Vagina (tissue), 2 donors: ENCODE data around the gene PER2. TPM values are rescaled to one million over a fixed set of nuclear protein-coding genes. Genes with fewer than 3 reads are reported as not detected.

Experiments used
- DNase-seq, 2 donors: peaks; one replicate each; pipeline ENCODE4 v3.0.0-alpha.2; 2017; ENCODE audit errors: extremely low spot score in 2 of 2
- H3K27ac ChIP-seq: fragments of 200-600 bp; sonication (generic); one replicate; pipeline ENCODE4 v1.5.1; 2019
- H3K27me3 ChIP-seq: fragments of 200-600 bp; sonication (generic); one replicate; pipeline ENCODE4 v1.5.1; 2019
- H3K36me3 ChIP-seq, 2 donors: fragments of 200-600 bp; sonication (generic); one replicate each; pipeline ENCODE4 v1.5.1; 2017 to 2019
- H3K4me1 ChIP-seq: fragments of 200-600 bp; sonication (generic); one replicate; pipeline ENCODE4 v1.5.1; 2019
- H3K4me3 ChIP-seq, 2 donors: fragments of 200-600 bp; sonication (generic); 1 replicate in 1 of 2; 2 replicates in 1 of 2; pipeline ENCODE4 v1.5.1; 2016 to 2019
- H3K9me3 ChIP-seq: fragments of 200-600 bp; sonication (generic); one replicate; pipeline ENCODE4 v1.5.1; 2019
- POLR2A ChIP-seq, 2 donors: fragments of 450-650 bp; IDR thresholded peaks; one replicate each; pipeline ENCODE4 v1.6.1; 2017; ENCODE audit warnings: antibody characterized with exemption in 2 of 2, mild to moderate bottlenecking in 2 of 2, moderate library complexity in 2 of 2
- POLR2AphosphoS5 ChIP-seq, 2 donors: sonication (generic); formaldehyde crosslinking; IDR thresholded peaks; one replicate each; pipeline ENCODE4 v1.9.0; 2017; ENCODE audit warnings: antibody characterized with exemption in 2 of 2, mild to moderate bottlenecking in 2 of 2, low read depth in 1 of 2; ENCODE audit not compliant: insufficient read depth in 1 of 2
- intact Hi-C: fragments of 100-400 bp; cut with DNase I; formaldehyde crosslinking; loops from one replicate; pipeline ENCODE4 v1.15.1; 2023
- total RNA-seq: library from RNA; depleted of rRNA; stranded (reverse); fragments of >200 nt; gene quantifications from one replicate; pipeline ENCODE4 v1.2.3, GENCODE V29; 2016
- TF ChIP-seq, protein P1 (sequence below), 3 experiments: fragments of 450-650 bp in 2 of 3; fragments of 200-600 bp in 1 of 3; sonication (generic) in 1 of 3; IDR thresholded peaks; one replicate each; pipeline ENCODE4 v1.5.1; 2017 to 2019; ENCODE audit warnings: antibody characterized with exemption in 3 of 3, mild to moderate bottlenecking in 2 of 3, moderate library complexity in 2 of 3

The PER2 gene
- total RNA-seq, 1 donor from 2014 or later, result 21.1 TPM

DNA sequence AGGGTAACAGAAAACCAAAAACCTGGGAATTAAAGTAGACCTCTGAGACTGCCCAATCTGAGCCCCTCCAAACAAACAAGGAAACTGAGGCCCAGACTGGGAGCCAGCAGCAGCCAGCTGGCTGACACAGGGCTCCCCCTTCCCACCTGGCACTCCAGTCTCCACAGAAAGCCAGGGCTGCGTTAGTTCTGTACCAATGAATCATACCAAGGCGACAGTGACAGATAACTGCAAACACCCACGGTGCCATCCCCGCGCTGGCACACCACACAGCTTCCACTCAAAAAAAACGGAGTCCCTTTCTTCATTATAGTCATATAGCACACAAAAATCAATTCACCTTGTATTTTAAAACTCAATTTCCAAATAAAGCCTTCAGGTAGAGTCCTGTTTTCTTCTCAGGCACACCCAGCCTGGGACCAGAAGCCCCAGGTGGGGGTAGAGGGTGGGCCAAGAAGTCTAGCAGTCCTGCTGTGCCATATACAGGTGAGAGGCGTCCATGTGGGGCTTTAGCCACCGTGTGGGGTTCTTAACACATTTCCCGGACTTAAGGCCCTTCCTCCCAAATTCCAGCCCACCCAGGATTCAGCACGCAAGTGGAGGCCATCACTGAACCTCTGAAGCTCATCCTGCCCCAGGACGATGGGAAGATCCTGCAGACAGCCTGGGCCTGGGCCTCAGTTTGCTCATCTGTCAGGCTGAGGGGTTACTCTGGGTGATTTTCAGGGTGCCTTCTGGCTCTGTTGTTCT, 1.2 kb downstream of the PER2 start:
- H3K27ac ChIP-seq, result peak overlapping the region; percentile 96
- H3K4me1 ChIP-seq, result peaks cover 84% of the 10 kb centered on the region
- H3K27me3 ChIP-seq, result no peaks in the 10 kb centered on the region
- peak overlapping the region; percentile 86 to 92 for H3K4me3 ChIP-seq
- H3K36me3 ChIP-seq, result no peaks in the 10 kb centered on the region
- no peak for DNase-seq
- no peak for TF ChIP-seq POLR2AphosphoS5 (IDR thresholded peaks at IDR 0.05; ENCODE audit: insufficient read depth in 1 of 2, low read depth in 1 of 2)
- TF ChIP-seq, protein P1, sequence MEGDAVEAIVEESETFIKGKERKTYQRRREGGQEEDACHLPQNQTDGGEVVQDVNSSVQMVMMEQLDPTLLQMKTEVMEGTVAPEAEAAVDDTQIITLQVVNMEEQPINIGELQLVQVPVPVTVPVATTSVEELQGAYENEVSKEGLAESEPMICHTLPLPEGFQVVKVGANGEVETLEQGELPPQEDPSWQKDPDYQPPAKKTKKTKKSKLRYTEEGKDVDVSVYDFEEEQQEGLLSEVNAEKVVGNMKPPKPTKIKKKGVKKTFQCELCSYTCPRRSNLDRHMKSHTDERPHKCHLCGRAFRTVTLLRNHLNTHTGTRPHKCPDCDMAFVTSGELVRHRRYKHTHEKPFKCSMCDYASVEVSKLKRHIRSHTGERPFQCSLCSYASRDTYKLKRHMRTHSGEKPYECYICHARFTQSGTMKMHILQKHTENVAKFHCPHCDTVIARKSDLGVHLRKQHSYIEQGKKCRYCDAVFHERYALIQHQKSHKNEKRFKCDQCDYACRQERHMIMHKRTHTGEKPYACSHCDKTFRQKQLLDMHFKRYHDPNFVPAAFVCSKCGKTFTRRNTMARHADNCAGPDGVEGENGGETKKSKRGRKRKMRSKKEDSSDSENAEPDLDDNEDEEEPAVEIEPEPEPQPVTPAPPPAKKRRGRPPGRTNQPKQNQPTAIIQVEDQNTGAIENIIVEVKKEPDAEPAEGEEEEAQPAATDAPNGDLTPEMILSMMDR (IDR thresholded peaks at IDR 0.05), result no peak
- TF ChIP-seq POLR2A (IDR thresholded peaks at IDR 0.05), result no peak
- intact Hi-C loops, result no loop called here
- H3K9me3 ChIP-seq, result no peaks in the 10 kb centered on the region

DNA sequence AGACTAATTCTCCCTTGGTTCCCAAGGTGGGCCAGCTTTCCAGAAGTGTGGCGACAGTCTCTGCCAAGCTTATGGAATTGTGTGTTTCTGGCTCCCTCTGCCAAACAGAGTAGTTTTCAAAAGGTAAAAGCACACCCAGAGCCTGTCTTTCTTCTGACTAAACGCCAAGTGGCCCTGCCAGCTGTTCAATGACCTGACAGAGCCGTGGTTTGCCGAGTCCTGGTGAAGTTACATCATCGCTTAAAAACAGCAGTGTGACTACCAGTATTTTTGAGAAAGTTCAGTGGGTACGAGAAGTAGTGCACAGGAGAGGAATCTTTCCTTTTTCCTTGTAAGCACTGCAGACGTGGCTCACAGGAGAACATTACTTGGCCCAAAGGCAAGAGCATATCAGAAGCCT, 1.9 kb downstream of the PER2 start:
- intact Hi-C loops, result no loop called here
- H3K4me3 ChIP-seq, result peak overlapping the region; percentile 86 to 92
- peak overlapping the region; percentile 96 for H3K27ac ChIP-seq
- no peak for DNase-seq
- TF ChIP-seq POLR2A (IDR thresholded peaks at IDR 0.05), result peak in 1 of 2 donors; percentile 9
- peak in 1 of 2 donors; percentile 26 for TF ChIP-seq POLR2AphosphoS5 (IDR thresholded peaks at IDR 0.05; ENCODE audit: insufficient read depth in 1 of 2, low read depth in 1 of 2)
- TF ChIP-seq, protein P1 (IDR thresholded peaks at IDR 0.05), result no peak
- H3K36me3 ChIP-seq, result no peaks in the 10 kb centered on the region
- H3K27me3 ChIP-seq, result no peaks in the 10 kb centered on the region
- H3K4me1 ChIP-seq, result peaks cover 90% of the 10 kb centered on the region
- no peaks in the 10 kb centered on the region for H3K9me3 ChIP-seq

DNA sequence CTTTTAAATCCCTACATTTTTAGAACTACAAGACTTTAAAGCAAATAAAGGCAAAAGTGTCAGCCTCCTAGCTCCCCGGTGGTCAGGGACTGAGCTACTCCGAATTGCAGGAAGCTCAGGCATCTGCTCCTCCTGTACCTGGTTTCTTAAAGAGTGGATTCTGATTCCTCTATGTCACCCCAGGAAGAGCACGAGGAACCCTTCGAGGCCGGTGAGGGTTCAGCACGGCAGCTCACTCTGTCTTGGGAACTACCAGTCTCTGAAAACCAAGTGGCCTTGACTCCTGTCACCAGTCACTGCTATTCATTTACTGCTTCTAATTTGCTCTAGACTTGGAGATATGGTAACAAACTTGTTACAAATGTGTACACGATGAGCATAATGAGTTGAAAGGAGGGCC, 2.3 kb downstream of the PER2 start:
- no peak for DNase-seq
- H3K4me3 ChIP-seq, result peak overlapping the region; percentile 86 to 92
- TF ChIP-seq, protein P1 (IDR thresholded peaks at IDR 0.05), result no peak
- TF ChIP-seq POLR2AphosphoS5 (IDR thresholded peaks at IDR 0.05; ENCODE audit: insufficient read depth in 1 of 2, low read depth in 1 of 2) (no peak), POLR2A (IDR thresholded peaks at IDR 0.05) (no peak)
- H3K27ac ChIP-seq, result peak overlapping the region; percentile 96
- intact Hi-C loops, result no loop called here
- peaks cover 88% of the 10 kb centered on the region for H3K4me1 ChIP-seq
- no peaks in the 10 kb centered on the region for H3K27me3 ChIP-seq
- no peaks in the 10 kb centered on the region for H3K36me3 ChIP-seq
- H3K9me3 ChIP-seq, result no peaks in the 10 kb centered on the region

DNA sequence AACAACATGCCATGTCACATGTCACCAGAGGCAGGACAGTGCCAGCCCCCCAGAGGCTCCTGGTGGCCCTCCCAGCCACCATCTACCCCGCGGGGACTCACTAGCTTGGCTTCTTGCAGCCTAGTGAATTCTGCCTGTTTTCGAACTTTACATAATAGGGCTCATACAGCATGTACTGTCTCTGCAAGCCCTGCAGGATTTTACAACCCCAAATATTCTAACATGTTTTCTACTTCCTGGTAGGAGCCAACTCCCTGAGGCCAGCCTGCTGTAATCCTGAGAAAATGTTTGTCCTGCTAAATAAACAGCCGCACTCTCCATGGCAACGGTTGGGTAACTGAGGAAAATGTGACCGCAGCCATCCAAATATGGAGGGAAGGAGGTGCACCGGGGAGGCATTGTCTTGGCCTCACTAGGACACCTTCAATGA, 2.7 kb downstream of the PER2 start:
- DNase-seq, result peak in 1 of 2 donors; percentile 98
- Histone ChIP-seq H3K4me1 (peaks cover 88% of the 10 kb centered on the region), H3K27me3 (no peaks in the 10 kb centered on the region), H3K36me3 (no peaks in the 10 kb centered on the region), H3K27ac (peak overlapping the region; percentile 96), H3K4me3 (peak overlapping the region; percentile 86 to 92), H3K9me3 (no peaks in the 10 kb centered on the region)
- TF ChIP-seq, protein P1 (IDR thresholded peaks at IDR 0.05), result no peak
- peak; percentile 45 to 87 for TF ChIP-seq POLR2AphosphoS5 (IDR thresholded peaks at IDR 0.05; ENCODE audit: insufficient read depth in 1 of 2, low read depth in 1 of 2)
- intact Hi-C loops, result no loop called here
